ENCODE measurements around the gene CMTM7.
"Not testable (repeated sequence)": the region's sequence is repeated elsewhere in the genome, so short reads cannot be mapped to it uniquely, and the experiment has no call there.

The CMTM7 gene

GRCh38 chr3:32379831-32380500 lies 11.7 kb upstream of the CMTM7 start:
- Histone ChIP-seq H3K9me3 (ENCODE audit: control insufficient read depth, low read length) (no peaks in the 10 kb centered on the region), H3K36me3 (ENCODE audit: control insufficient read depth, insufficient read depth, low read length) (no peaks in the 10 kb centered on the region), H3K27me3 (ENCODE audit: control insufficient read depth, insufficient read depth, low read length) (no peaks in the 10 kb centered on the region), H2AFZ (no peak overlapping the region), H3K9ac (no peak overlapping the region), H3K27ac (no peak overlapping the region), H3K79me2 (no peaks in the 10 kb centered on the region), H3K4me3 (ENCODE audit: low read depth, low read length) (no peak overlapping the region), H3K4me2 (ENCODE audit: low read length) (no peak overlapping the region), H3K4me1 (peaks cover 1% of the 10 kb centered on the region)
- TF ChIP-seq CTCF (IDR thresholded peaks at IDR 0.05), result no peak

- no peaks in the 10 kb centered on the region for H3K9me3 ChIP-seq (ENCODE audit: control insufficient read depth, low read length)
- TF ChIP-seq CTCF (IDR thresholded peaks at IDR 0.05), result no peak
- H2AFZ ChIP-seq, result no peak overlapping the region
- H3K9ac ChIP-seq, result no peak overlapping the region
- no peaks in the 10 kb centered on the region for H3K79me2 ChIP-seq
- H3K27ac ChIP-seq, result no peak overlapping the region
- H3K36me3 ChIP-seq (ENCODE audit: control insufficient read depth, insufficient read depth, low read length), result no peaks in the 10 kb centered on the region
- H3K4me1 ChIP-seq, result peaks cover 6% of the 10 kb centered on the region
- H3K4me3 ChIP-seq (ENCODE audit: low read depth, low read length), result no peak overlapping the region
- no peak overlapping the region for H3K4me2 ChIP-seq (ENCODE audit: low read length)
- H3K27me3 ChIP-seq (ENCODE audit: control insufficient read depth, insufficient read depth, low read length), result no peaks in the 10 kb centered on the region
Measured at GRCh38 chr3:32381922-32382321, 9.7 kb upstream of the CMTM7 start.

- H3K27ac ChIP-seq, result no peak overlapping the region
- H3K79me2 ChIP-seq, result no peaks in the 10 kb centered on the region
- no peaks in the 10 kb centered on the region for H3K36me3 ChIP-seq (ENCODE audit: control insufficient read depth, insufficient read depth, low read length)
- no peak overlapping the region for H3K9ac ChIP-seq
- no peak for TF ChIP-seq CTCF (IDR thresholded peaks at IDR 0.05)
- H3K27me3 ChIP-seq (ENCODE audit: control insufficient read depth, insufficient read depth, low read length), result no peaks in the 10 kb centered on the region
- H2AFZ ChIP-seq, result no peak overlapping the region
- H3K4me3 ChIP-seq (ENCODE audit: low read depth, low read length), result no peak overlapping the region
- no peaks in the 10 kb centered on the region for H3K9me3 ChIP-seq (ENCODE audit: control insufficient read depth, low read length)
- H3K4me1 ChIP-seq, result peaks cover 6% of the 10 kb centered on the region
- no peak overlapping the region for H3K4me2 ChIP-seq (ENCODE audit: low read length)
Measured at GRCh38 chr3:32383136-32383711, 8.4 kb upstream of the CMTM7 start.

GRCh38 chr3:32384938-32385337 lies 6.7 kb upstream of the CMTM7 start:
- no peak overlapping the region for H2AFZ ChIP-seq
- peaks cover 6% of the 10 kb centered on the region for H3K4me1 ChIP-seq
- H3K27ac ChIP-seq, result no peak overlapping the region
- no peaks in the 10 kb centered on the region for H3K9me3 ChIP-seq (ENCODE audit: control insufficient read depth, low read length)
- TF ChIP-seq CTCF (IDR thresholded peaks at IDR 0.05), result no peak
- no peak overlapping the region for H3K9ac ChIP-seq
- H3K79me2 ChIP-seq, result no peaks in the 10 kb centered on the region
- no peaks in the 10 kb centered on the region for H3K36me3 ChIP-seq (ENCODE audit: control insufficient read depth, insufficient read depth, low read length)
- no peak overlapping the region for H3K4me2 ChIP-seq (ENCODE audit: low read length)
- no peaks in the 10 kb centered on the region for H3K27me3 ChIP-seq (ENCODE audit: control insufficient read depth, insufficient read depth, low read length)
- H3K4me3 ChIP-seq (ENCODE audit: low read depth, low read length), result no peak overlapping the region

- H3K4me2 ChIP-seq (ENCODE audit: low read length), result no peak overlapping the region
- H3K27ac ChIP-seq, result no peak overlapping the region
- H3K27me3 ChIP-seq (ENCODE audit: control insufficient read depth, insufficient read depth, low read length), result no peaks in the 10 kb centered on the region
- H2AFZ ChIP-seq, result no peak overlapping the region
- no peak overlapping the region for H3K4me3 ChIP-seq (ENCODE audit: low read depth, low read length)
- no peaks in the 10 kb centered on the region for H3K9me3 ChIP-seq (ENCODE audit: control insufficient read depth, low read length)
- peaks cover 10% of the 10 kb centered on the region for H3K4me1 ChIP-seq
- H3K9ac ChIP-seq, result no peak overlapping the region
- TF ChIP-seq CTCF (IDR thresholded peaks at IDR 0.05), result no peak
- no peaks in the 10 kb centered on the region for H3K36me3 ChIP-seq (ENCODE audit: control insufficient read depth, insufficient read depth, low read length)
- no peaks in the 10 kb centered on the region for H3K79me2 ChIP-seq
Measured at GRCh38 chr3:32387512-32387911, 4.1 kb upstream of the CMTM7 start.

GRCh38 chr3:32389577-32389976 lies 2.1 kb upstream of the CMTM7 start:
- not testable (repeated sequence) for H3K9me3 ChIP-seq (ENCODE audit: control insufficient read depth, low read length); H3K9ac ChIP-seq; H3K79me2 ChIP-seq; H3K4me2 ChIP-seq (ENCODE audit: low read length); H3K27me3 ChIP-seq (ENCODE audit: control insufficient read depth, insufficient read depth, low read length); H3K36me3 ChIP-seq (ENCODE audit: control insufficient read depth, insufficient read depth, low read length); H3K4me3 ChIP-seq (ENCODE audit: low read depth, low read length); H3K27ac ChIP-seq; H2AFZ ChIP-seq
- H3K4me1 ChIP-seq, result peaks cover 10% of the 10 kb centered on the region
